NCI-H1436 treated with DMSO at 0.1 percent for 48 hours (cell line): Measurements from ENCODE around the gene RFTN2.
"Not testable (repeated sequence)": the region's sequence is repeated elsewhere in the genome, so short reads cannot be mapped to it uniquely, and the experiment has no call there.

Experiments used
- DNase-seq: peaks from one replicate; lab custom pipeline; 2025; lab: John Stamatoyannopoulos, UW

Gene RFTN2

GRCh38 chr2:197675246-197675645 is at the start of gene RFTN2:
Gene RFTN2 (minus strand): TSS chr2:197675587. CDS start chr2:197675458, 129 bp downstream.
- no peak for DNase-seq

GRCh38 chr2:197717863-197718262 is 42.5 kb upstream of the RFTN2 start:
- DNase-seq = no peak

- no peak for DNase-seq
Measured at GRCh38 chr2:197713271-197713670, 37.9 kb upstream of the RFTN2 start.

GRCh38 chr2:197711578-197711977 is 36.2 kb upstream of the RFTN2 start:
- no peak for DNase-seq

- no peak for DNase-seq
Measured at GRCh38 chr2:197710424-197711042, 35.1 kb upstream of the RFTN2 start.

GRCh38 chr2:197709140-197709539 is 33.8 kb upstream of the RFTN2 start:
- DNase-seq = not testable (repeated sequence)

GRCh38 chr2:197708331-197708730 is 32.9 kb upstream of the RFTN2 start:
- no peak for DNase-seq

GRCh38 chr2:197707316-197708213 is 32.2 kb upstream of the RFTN2 start:
- DNase-seq = no peak

GRCh38 chr2:197706839-197707207 is 31.4 kb upstream of the RFTN2 start:
- no peak for DNase-seq

- DNase-seq = no peak
Measured at GRCh38 chr2:197705912-197706838, 30.8 kb upstream of the RFTN2 start.

GRCh38 chr2:197705121-197705911 is 29.9 kb upstream of the RFTN2 start, which contains the start of gene MARS2:
Gene MARS2 (plus strand): TSS chr2:197705369. CDS start chr2:197705406, 37 bp downstream.
- DNase-seq = peak; percentile 13

GRCh38 chr2:197704434-197705120 is 29.2 kb upstream of the RFTN2 start:
- no peak for DNase-seq

GRCh38 chr2:197700960-197701359 is 25.6 kb upstream of the RFTN2 start:
- DNase-seq = no peak

- not testable (repeated sequence) for DNase-seq
Measured at GRCh38 chr2:197699724-197700123, 24.3 kb upstream of the RFTN2 start.

- not testable (repeated sequence) for DNase-seq
Measured at GRCh38 chr2:197696571-197696970, 21.2 kb upstream of the RFTN2 start.

- DNase-seq = not testable (repeated sequence)
Measured at GRCh38 chr2:197695971-197696370, 20.6 kb upstream of the RFTN2 start.

GRCh38 chr2:197695206-197695605 is 19.8 kb upstream of the RFTN2 start:
- not testable (repeated sequence) for DNase-seq

- no peak for DNase-seq
Measured at GRCh38 chr2:197677483-197677882, 2.1 kb upstream of the RFTN2 start.

- DNase-seq = no peak
Measured at GRCh38 chr2:197677056-197677455, 1.7 kb upstream of the RFTN2 start.

- no peak for DNase-seq
Measured at GRCh38 chr2:197675711-197676188, 363 bp upstream of the RFTN2 start.

- DNase-seq = no peak
Measured at GRCh38 chr2:197674591-197674990, 796 bp downstream of the RFTN2 start.
